ENCODE data around the gene CD81. TPM values are rescaled to one million over a fixed set of nuclear protein-coding genes. Genes with fewer than 3 reads are reported as not detected.

The CD81 gene
- total RNA-seq, 1 experiment from 2014 or later, result 416 TPM

DNA sequence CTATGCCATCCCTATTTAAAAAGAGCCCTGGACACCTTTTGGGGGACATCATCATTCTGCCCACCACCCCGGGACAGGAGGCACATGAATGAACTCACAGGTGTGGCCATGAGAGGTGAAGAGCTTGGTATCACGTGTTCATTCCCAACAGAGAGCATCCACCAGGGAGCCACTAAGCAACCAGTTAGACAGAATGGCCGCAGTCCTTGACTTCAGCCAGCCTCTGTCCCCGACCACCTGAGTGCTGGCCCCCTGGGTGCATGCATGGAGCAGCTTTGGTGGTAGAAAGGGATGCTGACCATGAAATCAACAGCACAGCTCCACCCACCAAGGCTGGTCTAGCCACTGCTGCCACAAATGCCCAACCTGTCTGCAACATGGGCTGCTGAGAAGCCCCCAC is 31.1 kb upstream of the CD81 start:
- in situ Hi-C loops (cut with HindIII; ENCODE audit: low pct_unique_long_range_greater_than_20kb, low sequenced_read_pairs), result no loop called here
- POLR2A ChIA-PET, result interaction anchor here (0.6 kb wide), 1 partner anchor 32 kb away, joined by 4 read pairs; no protein-coding TSS in a partner anchor
- CTCF ChIA-PET, result no interaction called here
- Histone ChIP-seq H3K27me3 (ENCODE audit: control insufficient read depth, insufficient read depth, low read length) (peaks cover 8% of the 10 kb centered on the region), H3K27ac (ENCODE audit: low read length) (no peak overlapping the region), H3K4me1 (ENCODE audit: control insufficient read depth, insufficient read depth, low read length) (no peaks in the 10 kb centered on the region), H3K9me3 (ENCODE audit: control insufficient read depth, insufficient read depth, low read depth, low read length) (no peaks in the 10 kb centered on the region), H3K4me3 (ENCODE audit: low read depth in 2 of 2, low read length in 2 of 2) (no peak overlapping the region), H3K36me3 (ENCODE audit: control insufficient read depth, insufficient read depth, low read length) (no peaks in the 10 kb centered on the region)
- BruUV-seq (replicated peaks), result no TSS peak
- DNase-seq (ENCODE audit: low read depth, low spot score) (no peak), ATAC-seq (no peak)
- TF ChIP-seq, protein P1, sequence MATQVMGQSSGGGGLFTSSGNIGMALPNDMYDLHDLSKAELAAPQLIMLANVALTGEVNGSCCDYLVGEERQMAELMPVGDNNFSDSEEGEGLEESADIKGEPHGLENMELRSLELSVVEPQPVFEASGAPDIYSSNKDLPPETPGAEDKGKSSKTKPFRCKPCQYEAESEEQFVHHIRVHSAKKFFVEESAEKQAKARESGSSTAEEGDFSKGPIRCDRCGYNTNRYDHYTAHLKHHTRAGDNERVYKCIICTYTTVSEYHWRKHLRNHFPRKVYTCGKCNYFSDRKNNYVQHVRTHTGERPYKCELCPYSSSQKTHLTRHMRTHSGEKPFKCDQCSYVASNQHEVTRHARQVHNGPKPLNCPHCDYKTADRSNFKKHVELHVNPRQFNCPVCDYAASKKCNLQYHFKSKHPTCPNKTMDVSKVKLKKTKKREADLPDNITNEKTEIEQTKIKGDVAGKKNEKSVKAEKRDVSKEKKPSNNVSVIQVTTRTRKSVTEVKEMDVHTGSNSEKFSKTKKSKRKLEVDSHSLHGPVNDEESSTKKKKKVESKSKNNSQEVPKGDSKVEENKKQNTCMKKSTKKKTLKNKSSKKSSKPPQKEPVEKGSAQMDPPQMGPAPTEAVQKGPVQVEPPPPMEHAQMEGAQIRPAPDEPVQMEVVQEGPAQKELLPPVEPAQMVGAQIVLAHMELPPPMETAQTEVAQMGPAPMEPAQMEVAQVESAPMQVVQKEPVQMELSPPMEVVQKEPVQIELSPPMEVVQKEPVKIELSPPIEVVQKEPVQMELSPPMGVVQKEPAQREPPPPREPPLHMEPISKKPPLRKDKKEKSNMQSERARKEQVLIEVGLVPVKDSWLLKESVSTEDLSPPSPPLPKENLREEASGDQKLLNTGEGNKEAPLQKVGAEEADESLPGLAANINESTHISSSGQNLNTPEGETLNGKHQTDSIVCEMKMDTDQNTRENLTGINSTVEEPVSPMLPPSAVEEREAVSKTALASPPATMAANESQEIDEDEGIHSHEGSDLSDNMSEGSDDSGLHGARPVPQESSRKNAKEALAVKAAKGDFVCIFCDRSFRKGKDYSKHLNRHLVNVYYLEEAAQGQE (IDR thresholded peaks at IDR 0.05; ENCODE audit: insufficient read depth in 1 of 2, low read depth in 2 of 2, low read length in 1 of 2), result no peak
- TF ChIP-seq TCF7L2 (IDR thresholded peaks at IDR 0.05; ENCODE audit: low read depth, low read length), result no peak
- intact Hi-C loops (cut with micrococcal nuclease; ENCODE audit: unreplicated experiment), result no loop called here

DNA sequence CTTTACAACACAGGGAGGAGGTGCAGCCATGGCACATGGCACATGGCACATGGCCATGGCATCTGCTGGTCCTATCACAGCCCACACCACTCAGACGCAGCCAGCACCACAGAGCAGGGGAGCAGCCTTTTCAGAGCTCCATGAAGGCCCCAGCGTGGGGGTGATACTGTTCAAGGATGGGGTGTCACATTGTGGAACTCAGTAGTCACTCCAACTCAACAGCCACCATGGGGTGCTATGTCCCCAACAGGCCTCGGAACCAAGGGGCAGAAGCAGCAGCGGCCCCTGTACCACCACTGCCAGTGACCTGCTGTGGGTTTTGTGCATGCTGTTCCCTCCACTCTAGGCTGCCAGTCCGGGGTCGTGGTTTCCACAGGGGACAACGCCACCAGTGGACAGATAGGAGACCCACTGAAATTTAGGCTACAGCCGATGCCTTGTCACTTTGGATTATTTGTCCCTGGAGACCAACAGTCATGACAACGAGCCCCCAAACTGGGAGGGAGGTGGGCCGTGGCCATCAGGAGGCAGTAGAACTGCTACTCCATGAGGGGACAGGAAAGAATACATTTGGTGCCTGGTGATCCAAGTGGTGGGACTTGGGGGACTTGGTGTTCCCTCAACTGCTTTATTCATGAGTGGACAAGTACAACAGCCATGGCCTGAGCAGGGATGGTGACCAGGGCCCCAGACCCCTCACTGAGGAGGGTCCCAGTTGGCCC is 30.4 kb upstream of the CD81 start:
- in situ Hi-C loops (cut with HindIII; ENCODE audit: low pct_unique_long_range_greater_than_20kb, low sequenced_read_pairs) (no loop called here), intact Hi-C loops (cut with micrococcal nuclease; ENCODE audit: unreplicated experiment) (no loop called here)
- H3K9me3 ChIP-seq (ENCODE audit: control insufficient read depth, insufficient read depth, low read depth, low read length), result no peaks in the 10 kb centered on the region
- no peaks in the 10 kb centered on the region for H3K4me1 ChIP-seq (ENCODE audit: control insufficient read depth, insufficient read depth, low read length)
- no peak for DNase-seq (ENCODE audit: low read depth, low spot score)
- peaks cover 7% of the 10 kb centered on the region for H3K27me3 ChIP-seq (ENCODE audit: control insufficient read depth, insufficient read depth, low read length)
- no peak for ATAC-seq
- ChIA-PET POLR2A (interaction anchor here (0.6 kb wide), 1 partner anchor 12 kb away, joined by 6 read pairs; no protein-coding TSS in a partner anchor), CTCF (no interaction called here)
- no peak overlapping the region for H3K27ac ChIP-seq (ENCODE audit: low read length)
- no peaks in the 10 kb centered on the region for H3K36me3 ChIP-seq (ENCODE audit: control insufficient read depth, insufficient read depth, low read length)
- BruUV-seq (replicated peaks), result no TSS peak
- no peak overlapping the region for H3K4me3 ChIP-seq (ENCODE audit: low read depth in 2 of 2, low read length in 2 of 2)
- TF ChIP-seq SIN3A (IDR thresholded peaks at IDR 0.05; ENCODE audit: borderline replicate concordance, insufficient read depth, low read depth, low read length), result no peak
- TF ChIP-seq, protein P1 (IDR thresholded peaks at IDR 0.05; ENCODE audit: insufficient read depth in 1 of 2, low read depth in 2 of 2, low read length in 1 of 2), result no peak
- TF ChIP-seq POLR2AphosphoS5 (IDR thresholded peaks at IDR 0.05; ENCODE audit: low read depth, low read length), result no peak
- TF ChIP-seq, protein P2, sequence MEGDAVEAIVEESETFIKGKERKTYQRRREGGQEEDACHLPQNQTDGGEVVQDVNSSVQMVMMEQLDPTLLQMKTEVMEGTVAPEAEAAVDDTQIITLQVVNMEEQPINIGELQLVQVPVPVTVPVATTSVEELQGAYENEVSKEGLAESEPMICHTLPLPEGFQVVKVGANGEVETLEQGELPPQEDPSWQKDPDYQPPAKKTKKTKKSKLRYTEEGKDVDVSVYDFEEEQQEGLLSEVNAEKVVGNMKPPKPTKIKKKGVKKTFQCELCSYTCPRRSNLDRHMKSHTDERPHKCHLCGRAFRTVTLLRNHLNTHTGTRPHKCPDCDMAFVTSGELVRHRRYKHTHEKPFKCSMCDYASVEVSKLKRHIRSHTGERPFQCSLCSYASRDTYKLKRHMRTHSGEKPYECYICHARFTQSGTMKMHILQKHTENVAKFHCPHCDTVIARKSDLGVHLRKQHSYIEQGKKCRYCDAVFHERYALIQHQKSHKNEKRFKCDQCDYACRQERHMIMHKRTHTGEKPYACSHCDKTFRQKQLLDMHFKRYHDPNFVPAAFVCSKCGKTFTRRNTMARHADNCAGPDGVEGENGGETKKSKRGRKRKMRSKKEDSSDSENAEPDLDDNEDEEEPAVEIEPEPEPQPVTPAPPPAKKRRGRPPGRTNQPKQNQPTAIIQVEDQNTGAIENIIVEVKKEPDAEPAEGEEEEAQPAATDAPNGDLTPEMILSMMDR (IDR thresholded peaks at IDR 0.05), result no peak
- no peak for TF ChIP-seq TCF7L2 (IDR thresholded peaks at IDR 0.05; ENCODE audit: low read depth, low read length)
